PC-3 (cell line): ENCODE measurements around the gene SLTM. TPM values are rescaled to one million over a fixed set of nuclear protein-coding genes. Genes with fewer than 3 reads are reported as not detected.
A peak's percentile ranks its signal among the peaks of the same experiment; 100 is the strongest.

Experiments used
- ATAC-seq: fragments of 200-7000 bp; cut with Tn5 transposase; 2 replicates; pipeline ENCODE4 v1.9.1; 2020; ENCODE audit warnings: mild to moderate bottlenecking, moderate library complexity
- BruUV-seq: library from RNA; stranded (reverse); fragments of 400-500 nt; replicated peaks from 2 replicates; lab custom pipeline; 2021; lab: Mats Ljungman, UMichigan
- CTCF ChIA-PET: fragments of 300-600 bp; sonication (Branson Sonifier 250); formaldehyde crosslinking; loops from one replicate; lab custom pipeline; 2022; ENCODE audit warnings: antibody characterized with exemption; lab: Charles Lee
- POLR2A ChIA-PET: fragments of 300-600 bp; sonication (Branson Sonifier 250); formaldehyde crosslinking; loops from one replicate; lab custom pipeline; 2022; ENCODE audit warnings: antibody characterized with exemption; ENCODE audit not compliant: unreplicated experiment; lab: Charles Lee
- DNase-seq: peaks from one replicate; pipeline ENCODE4 v3.0.0-alpha.2; 2015
- H2AFZ ChIP-seq: fragments of 300-600 bp; sonication (generic); 2 replicates; pipeline ENCODE4 v1.6.0; 2016; ENCODE audit warnings: antibody characterized with exemption, low read length
- H3F3A ChIP-seq: fragments of 300-600 bp; sonication (generic); one replicate; pipeline ENCODE4 v1.6.0; 2017; ENCODE audit warnings: antibody characterized with exemption, low read length, control low read depth, mild to moderate bottlenecking; ENCODE audit not compliant: unreplicated experiment
- H3K27ac ChIP-seq: fragments of 300-600 bp; sonication (generic); 2 replicates; pipeline ENCODE4 v1.5.1; 2016; ENCODE audit warnings: mild to moderate bottlenecking, low read length
- H3K27me3 ChIP-seq: fragments of 300-600 bp; sonication (generic); 2 replicates; pipeline ENCODE4 v1.6.1; 2016; ENCODE audit warnings: low read length, mixed read lengths
- H3K36me3 ChIP-seq: fragments of 300-600 bp; sonication (generic); 2 replicates; pipeline ENCODE4 v1.6.1; 2016; ENCODE audit warnings: low read depth, mixed run types, low read length, mixed read lengths
- H3K4me1 ChIP-seq: fragments of 300-600 bp; sonication (generic); 2 replicates; pipeline ENCODE4 v1.5.1; 2016; ENCODE audit warnings: low read length; ENCODE audit not compliant: insufficient read depth
- H3K4me2 ChIP-seq: fragments of 300-600 bp; sonication (generic); 2 replicates; pipeline ENCODE4 v1.6.0; 2016; ENCODE audit warnings: low read length
- H3K4me3 ChIP-seq: fragments of 300-600 bp; sonication (generic); 2 replicates; pipeline ENCODE4 v1.5.1; 2016; ENCODE audit warnings: mild to moderate bottlenecking, low read length, mixed read lengths
- H3K79me2 ChIP-seq: fragments of 300-600 bp; sonication (generic); 2 replicates; pipeline ENCODE4 v1.6.1; 2017; ENCODE audit warnings: low read length, mixed read lengths
- H3K9ac ChIP-seq: fragments of 300-600 bp; sonication (generic); 2 replicates; pipeline ENCODE4 v1.6.0; 2016; ENCODE audit warnings: mild to moderate bottlenecking, low read length
- H3K9me2 ChIP-seq: fragments of 300-600 bp; sonication (generic); replicated peaks from 2 replicates; pipeline ENCODE4 v1.6.1; 2016; ENCODE audit warnings: mixed run types, low read length, mixed read lengths
- H3K9me3 ChIP-seq: fragments of 300-600 bp; sonication (generic); 2 replicates; pipeline ENCODE4 v1.6.1; 2016; ENCODE audit warnings: low read length, mixed read lengths
- H4K20me1 ChIP-seq: fragments of 300-600 bp; sonication (generic); 2 replicates; pipeline ENCODE4 v1.6.1; 2016; ENCODE audit warnings: low read length, mixed read lengths
- EZH2 ChIP-seq: fragments of 300-600 bp; sonication (generic); IDR thresholded peaks from one replicate; pipeline ENCODE4 v1.6.1; 2017; ENCODE audit warnings: antibody characterized with exemption, mild to moderate bottlenecking, low read length; ENCODE audit not compliant: unreplicated experiment
- EZH2phosphoT487 ChIP-seq: fragments of 300-600 bp; sonication (generic); IDR thresholded peaks from 2 replicates; pipeline ENCODE4 v1.6.1; 2018; ENCODE audit warnings: mild to moderate bottlenecking, antibody characterized with exemption, low read length, borderline replicate concordance
- intact Hi-C: fragments of 100-400 bp; cut with micrococcal nuclease; formaldehyde crosslinking; loops from 2 replicates; pipeline ENCODE4 v1.9.0; 2023
- total RNA-seq: library from RNA; depleted of rRNA; stranded (reverse); fragments of >200 nt; gene quantifications from 2 replicates; pipeline ENCODE4 v1.2.3, GENCODE V29; 2014
- TF ChIP-seq, protein P1 (sequence below): fragments of 300-600 bp; sonication (generic); conservative IDR thresholded peaks from 2 replicates; pipeline ENCODE4 v1.5.1; 2017; ENCODE audit warnings: antibody characterized with exemption, low read depth, mild to moderate bottlenecking, low read length

The SLTM gene
- total RNA-seq, 1 experiment from 2014 or later: 103 TPM

DNA sequence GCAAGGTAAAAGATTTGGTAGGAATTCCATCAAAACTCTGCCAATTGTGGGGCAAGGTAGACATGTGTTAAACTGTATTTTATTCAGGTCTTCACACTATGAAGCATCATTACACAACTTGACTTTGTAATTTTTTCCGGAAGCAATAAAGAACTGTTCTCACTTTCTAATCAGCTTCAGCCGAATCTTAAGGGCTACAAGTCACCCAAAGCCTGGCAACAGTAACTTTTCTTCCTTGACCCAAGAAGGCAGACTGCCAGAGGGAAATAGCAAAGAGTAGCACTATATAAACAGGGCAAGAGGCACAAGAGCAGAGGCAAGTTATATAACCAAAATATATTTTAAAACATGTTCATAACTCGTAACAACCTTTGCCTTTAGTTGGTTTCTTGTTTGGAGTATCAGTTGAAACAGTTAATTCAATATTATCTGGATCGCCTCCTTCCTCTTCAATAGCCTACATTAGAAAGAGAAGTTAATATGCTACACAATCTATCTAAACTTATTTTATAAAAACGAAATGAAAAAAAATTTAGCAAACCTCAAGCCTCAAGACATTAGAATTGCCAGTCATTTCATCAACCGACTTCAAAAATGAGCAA lies 1.4 kb downstream of the SLTM start:
- CTCF ChIA-PET: no interaction called here

DNA sequence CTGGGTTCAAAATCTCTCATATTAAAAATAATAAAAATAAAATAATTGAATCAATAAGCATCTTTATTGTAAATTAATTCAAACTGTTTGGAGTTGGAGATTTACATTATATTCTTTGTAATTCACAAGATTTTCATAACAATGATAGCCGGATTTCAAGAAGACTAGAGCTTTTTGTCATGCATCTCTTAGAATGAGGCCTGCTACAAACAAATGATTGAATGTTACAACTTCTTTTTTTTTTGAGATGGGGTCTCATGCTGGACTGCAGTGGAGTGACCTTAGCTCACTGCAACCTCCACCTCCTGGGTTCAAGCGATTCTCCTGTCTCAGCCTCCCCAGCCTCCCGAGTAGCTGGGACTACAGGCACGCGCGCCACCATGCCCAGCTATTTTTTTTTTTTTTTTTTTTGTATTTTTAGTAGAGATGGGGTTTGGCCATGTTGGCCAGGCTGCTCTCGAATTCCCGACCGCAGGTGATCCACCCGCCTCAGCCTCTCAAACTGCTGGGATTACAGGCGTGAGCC lies 3.5 kb downstream of the SLTM start:
- Histone ChIP-seq H2AFZ (no peak overlapping the region), H3K9me2 (no peaks in the 10 kb centered on the region), H3K9ac (no peak overlapping the region), H3F3A (no peaks in the 10 kb centered on the region), H4K20me1 (peaks cover 20% of the 10 kb centered on the region), H3K4me3 (no peak overlapping the region), H3K27ac (no peak overlapping the region), H3K4me2 (no peak overlapping the region), H3K36me3 (peaks cover 32% of the 10 kb centered on the region), H3K4me1 (peaks cover 17% of the 10 kb centered on the region), H3K9me3 (no peaks in the 10 kb centered on the region), H3K79me2 (peaks cover 83% of the 10 kb centered on the region), H3K27me3 (no peaks in the 10 kb centered on the region)
- ChIA-PET CTCF (no interaction called here), POLR2A (interaction anchor here (0.9 kb wide), 1 partner anchor 36 kb away, joined by 7 read pairs; no protein-coding TSS in a partner anchor)
- no TSS peak for BruUV-seq
- TF ChIP-seq EZH2phosphoT487: no peak
- no peak for TF ChIP-seq EZH2
- TF ChIP-seq, protein P1, sequence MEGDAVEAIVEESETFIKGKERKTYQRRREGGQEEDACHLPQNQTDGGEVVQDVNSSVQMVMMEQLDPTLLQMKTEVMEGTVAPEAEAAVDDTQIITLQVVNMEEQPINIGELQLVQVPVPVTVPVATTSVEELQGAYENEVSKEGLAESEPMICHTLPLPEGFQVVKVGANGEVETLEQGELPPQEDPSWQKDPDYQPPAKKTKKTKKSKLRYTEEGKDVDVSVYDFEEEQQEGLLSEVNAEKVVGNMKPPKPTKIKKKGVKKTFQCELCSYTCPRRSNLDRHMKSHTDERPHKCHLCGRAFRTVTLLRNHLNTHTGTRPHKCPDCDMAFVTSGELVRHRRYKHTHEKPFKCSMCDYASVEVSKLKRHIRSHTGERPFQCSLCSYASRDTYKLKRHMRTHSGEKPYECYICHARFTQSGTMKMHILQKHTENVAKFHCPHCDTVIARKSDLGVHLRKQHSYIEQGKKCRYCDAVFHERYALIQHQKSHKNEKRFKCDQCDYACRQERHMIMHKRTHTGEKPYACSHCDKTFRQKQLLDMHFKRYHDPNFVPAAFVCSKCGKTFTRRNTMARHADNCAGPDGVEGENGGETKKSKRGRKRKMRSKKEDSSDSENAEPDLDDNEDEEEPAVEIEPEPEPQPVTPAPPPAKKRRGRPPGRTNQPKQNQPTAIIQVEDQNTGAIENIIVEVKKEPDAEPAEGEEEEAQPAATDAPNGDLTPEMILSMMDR: no peak
- DNase-seq (no peak), ATAC-seq (no peak)
- intact Hi-C loops: loop anchor here (10.0 kb wide), 1 partner anchor 155 kb away; the partner anchor contains the start of gene MINDY2

More for the DNA sequence above, 1.4 kb downstream of the SLTM start:
- H3K9ac ChIP-seq: peak overlapping the region; percentile 99
- no peak overlapping the region for H2AFZ ChIP-seq
- no peaks in the 10 kb centered on the region for H3F3A ChIP-seq
- H3K79me2 ChIP-seq: peaks cover 62% of the 10 kb centered on the region
- POLR2A ChIA-PET: no interaction called here
- H3K27me3 ChIP-seq: no peaks in the 10 kb centered on the region
- H4K20me1 ChIP-seq: peaks cover 20% of the 10 kb centered on the region
- ATAC-seq (no peak), DNase-seq (peak; percentile 52)
- H3K4me2 ChIP-seq: peak overlapping the region; percentile 91
- peaks cover 17% of the 10 kb centered on the region for H3K4me1 ChIP-seq
- H3K4me3 ChIP-seq: peak overlapping the region; percentile 96
- H3K9me3 ChIP-seq: no peaks in the 10 kb centered on the region
- intact Hi-C loops: loop anchor here (10.0 kb wide), 1 partner anchor 157 kb away; the partner anchor contains the start of gene MINDY2
- H3K36me3 ChIP-seq: peaks cover 21% of the 10 kb centered on the region
- H3K27ac ChIP-seq: no peak overlapping the region
- H3K9me2 ChIP-seq: no peaks in the 10 kb centered on the region
- TF ChIP-seq EZH2phosphoT487 (no peak), EZH2 (no peak)
- TF ChIP-seq, protein P1: no peak
- BruUV-seq: no TSS peak

- Histone ChIP-seq H2AFZ (no peak overlapping the region), H3F3A (no peaks in the 10 kb centered on the region), H3K36me3 (peaks cover 32% of the 10 kb centered on the region), H3K4me2 (no peak overlapping the region), H3K9ac (no peak overlapping the region), H3K4me1 (peaks cover 8% of the 10 kb centered on the region; the same call in 1 of the 2 replicates), H3K27ac (no peak overlapping the region), H3K4me3 (no peak overlapping the region), H4K20me1 (peaks cover 11% of the 10 kb centered on the region), H3K9me3 (no peaks in the 10 kb centered on the region), H3K27me3 (no peaks in the 10 kb centered on the region), H3K79me2 (peaks cover 94% of the 10 kb centered on the region), H3K9me2 (no peaks in the 10 kb centered on the region)
- ChIA-PET POLR2A (interaction anchor here (0.6 kb wide), 1 partner anchor 184 kb away, joined by 3 read pairs; no protein-coding TSS in a partner anchor), CTCF (no interaction called here)
- intact Hi-C loops: no loop called here
- no peak for TF ChIP-seq EZH2
- no peak for TF ChIP-seq EZH2phosphoT487
- TF ChIP-seq, protein P1: no peak
- ATAC-seq (no peak), DNase-seq (no peak)
- no TSS peak for BruUV-seq
These were observed 6.7 kb downstream of the SLTM start for GRCh38 chr15:58926823-58927222.
